Measurements from ENCODE around the gene CIZ1. TPM values are rescaled to one million over a fixed set of nuclear protein-coding genes. Genes with fewer than 3 reads are reported as not detected.

The CIZ1 gene
- total and polyA plus RNA-seq, 9 of the 15 experiments (the other 6 are each of a cell fraction or from before 2014, with no cell fraction given) = 6.6 to 329 (median 87.8) TPM

GRCh38 chr9:128218518-128219389 lies 27.4 kb upstream of the CIZ1 start (continued):
- peak; percentile 63 for TF ChIP-seq EP300 (IDR thresholded peaks at IDR 0.05; ENCODE audit: low read length)
- no peak; the same call in 1 of the 2 replicates for TF ChIP-seq ZKSCAN1 (IDR thresholded peaks at IDR 0.05; ENCODE audit: low read depth, low read length)
- no peak for TF ChIP-seq ZNF589 (CRISPR knock-in tag; IDR thresholded peaks at IDR 0.05; ENCODE audit: low read depth)
- TF ChIP-seq ZNF41 (CRISPR knock-in tag; conservative IDR thresholded peaks at IDR 0.05) = 0 out of 2 replicates have a peak, but pooled peaks have one; percentile 13
- no peak for TF ChIP-seq HEY1 (CRISPR knock-in tag; IDR thresholded peaks at IDR 0.05; ENCODE audit: borderline replicate concordance)
- TF ChIP-seq NELFE (IDR thresholded peaks at IDR 0.05; ENCODE audit: insufficient read depth, insufficient read length) = no peak
- TF ChIP-seq STAT5B (CRISPR knock-in tag; IDR thresholded peaks at IDR 0.05) = no peak
- 0 out of 2 replicates have a peak, but pooled peaks have one; percentile 41 for TF ChIP-seq HDAC6 (IDR thresholded peaks at IDR 0.05; ENCODE audit: low read depth, low read length)
- no peak for TF ChIP-seq FOXJ2 (tag; IDR thresholded peaks at IDR 0.05)
- TF ChIP-seq CCNT2 (IDR thresholded peaks at IDR 0.05; ENCODE audit: borderline replicate concordance, extremely low read depth, insufficient read length, low read depth, low read length) = no peak
- no peak for TF ChIP-seq SMARCA4 (IDR thresholded peaks at IDR 0.05)
- no peak for TF ChIP-seq ZNF699 (CRISPR knock-in tag; IDR thresholded peaks at IDR 0.05; ENCODE audit: insufficient replicate concordance)
- TF ChIP-seq ERF (CRISPR knock-in tag; IDR thresholded peaks at IDR 0.05) = peak; percentile 96
- no peak for TF ChIP-seq GTF2A2 (tag; IDR thresholded peaks at IDR 0.05)
- no peak for TF ChIP-seq PHB2 (IDR thresholded peaks at IDR 0.05; ENCODE audit: low read depth)
- no peak for TF ChIP-seq TFE3 (CRISPR knock-in tag; IDR thresholded peaks at IDR 0.05)
- TF ChIP-seq RAD51 (IDR thresholded peaks at IDR 0.05; ENCODE audit: borderline replicate concordance, low read depth) = no peak

Measured in K562 (cell line).